COLO668 (cell line): Measurements from ENCODE around the gene CALN1.

Source experiments
- DNase-seq: peaks from one replicate; lab custom pipeline; 2025; ENCODE audit not compliant: unreplicated experiment; lab: John Stamatoyannopoulos, UW

The CALN1 gene

GRCh38 chr7:72048420-72048819 lies 363.7 kb downstream of the CALN1 start:
- DNase-seq = no peak

- DNase-seq = no peak
Measured at GRCh38 chr7:72042855-72043254, 369.3 kb downstream of the CALN1 start.

- no peak for DNase-seq
Measured at GRCh38 chr7:72040641-72041040, 371.5 kb downstream of the CALN1 start.

- DNase-seq = no peak
Measured at GRCh38 chr7:72039460-72039859, 372.7 kb downstream of the CALN1 start.

GRCh38 chr7:72038022-72038732 lies 374.0 kb downstream of the CALN1 start:
- no peak for DNase-seq

- no peak for DNase-seq
Measured at GRCh38 chr7:72037516-72037915, 374.6 kb downstream of the CALN1 start.

GRCh38 chr7:72035266-72035665 lies 376.9 kb downstream of the CALN1 start:
- no peak for DNase-seq

- DNase-seq = no peak
Measured at GRCh38 chr7:72032934-72033333, 379.2 kb downstream of the CALN1 start.

GRCh38 chr7:72030994-72031667 lies 381.0 kb downstream of the CALN1 start:
- DNase-seq = no peak

- DNase-seq = no peak
Measured at GRCh38 chr7:72028267-72028666, 383.9 kb downstream of the CALN1 start.

GRCh38 chr7:72025381-72025960 lies 386.7 kb downstream of the CALN1 start:
- DNase-seq = no peak

- DNase-seq = no peak
Measured at GRCh38 chr7:72023926-72024325, 388.2 kb downstream of the CALN1 start.

GRCh38 chr7:72021716-72022115 lies 390.4 kb downstream of the CALN1 start:
- DNase-seq = no peak

- no peak for DNase-seq
Measured at GRCh38 chr7:72020311-72020710, 391.8 kb downstream of the CALN1 start.

- no peak for DNase-seq
Measured at GRCh38 chr7:72019436-72019835, 392.7 kb downstream of the CALN1 start.

GRCh38 chr7:72017756-72018155 lies 394.4 kb downstream of the CALN1 start:
- DNase-seq = no peak

GRCh38 chr7:72016574-72016973 lies 395.6 kb downstream of the CALN1 start:
- DNase-seq = no peak

- no peak for DNase-seq
Measured at GRCh38 chr7:72015136-72015535, 397.0 kb downstream of the CALN1 start.

- no peak for DNase-seq
Measured at GRCh38 chr7:72007018-72007417, 405.1 kb downstream of the CALN1 start.

- DNase-seq = no peak
Measured at GRCh38 chr7:72003236-72003635, 408.9 kb downstream of the CALN1 start.

- no peak for DNase-seq
Measured at GRCh38 chr7:71996141-71996540, 416.0 kb downstream of the CALN1 start.

- peak; percentile 82 for DNase-seq
Measured at GRCh38 chr7:71995111-71995510, 417.0 kb downstream of the CALN1 start.
